Activated T-cell treated with anti-CD3 and anti-CD28 coated beads for 24 hours (primary cell): ENCODE measurements around the gene SPDYE4.
"Not testable (repeated sequence)": the region's sequence is repeated elsewhere in the genome, so short reads cannot be mapped to it uniquely, and the experiment has no call there.

ENCODE experiments used
- DNase-seq: peaks from one replicate; pipeline ENCODE4 v3.0.0-alpha.2; 2020; ENCODE audit warnings: low read depth

The SPDYE4 gene, protein sequence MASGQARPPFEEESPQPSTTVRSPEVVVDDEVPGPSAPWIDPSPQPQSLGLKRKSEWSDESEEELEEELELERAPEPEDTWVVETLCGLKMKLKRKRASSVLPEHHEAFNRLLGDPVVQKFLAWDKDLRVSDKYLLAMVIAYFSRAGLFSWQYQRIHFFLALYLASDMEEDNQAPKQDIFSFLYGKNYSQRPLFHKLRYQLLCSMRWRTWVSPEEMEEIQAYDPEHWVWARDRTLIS

DNA sequence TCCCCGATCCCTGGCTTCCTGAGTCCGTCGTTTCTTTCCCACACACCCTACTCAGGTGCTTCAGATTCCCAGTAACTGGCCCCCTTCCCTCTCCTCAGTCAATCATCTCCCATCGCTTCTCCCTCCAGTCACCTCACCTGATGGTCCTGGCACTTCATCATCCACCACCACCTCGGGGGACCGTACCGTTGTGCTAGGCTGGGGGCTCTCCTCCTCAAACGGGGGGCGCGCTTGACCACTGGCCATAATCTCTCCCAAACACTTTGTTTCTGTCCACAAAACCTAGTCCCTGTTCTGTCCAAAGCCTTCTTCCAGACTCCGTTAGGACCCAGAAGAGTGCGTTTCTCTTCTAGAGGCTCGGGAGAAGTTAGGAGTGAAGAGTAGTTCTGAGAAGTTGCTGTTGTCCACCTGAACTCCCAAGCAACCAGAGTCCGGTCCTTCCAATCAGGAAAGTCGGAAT, at the start of gene SPDYE4:
SPDYE4 (minus strand) TSS at position 410 of the 460 bp plus-strand sequence; CDS start at position 246, 164 bp downstream.
- no peak for DNase-seq

DNA sequence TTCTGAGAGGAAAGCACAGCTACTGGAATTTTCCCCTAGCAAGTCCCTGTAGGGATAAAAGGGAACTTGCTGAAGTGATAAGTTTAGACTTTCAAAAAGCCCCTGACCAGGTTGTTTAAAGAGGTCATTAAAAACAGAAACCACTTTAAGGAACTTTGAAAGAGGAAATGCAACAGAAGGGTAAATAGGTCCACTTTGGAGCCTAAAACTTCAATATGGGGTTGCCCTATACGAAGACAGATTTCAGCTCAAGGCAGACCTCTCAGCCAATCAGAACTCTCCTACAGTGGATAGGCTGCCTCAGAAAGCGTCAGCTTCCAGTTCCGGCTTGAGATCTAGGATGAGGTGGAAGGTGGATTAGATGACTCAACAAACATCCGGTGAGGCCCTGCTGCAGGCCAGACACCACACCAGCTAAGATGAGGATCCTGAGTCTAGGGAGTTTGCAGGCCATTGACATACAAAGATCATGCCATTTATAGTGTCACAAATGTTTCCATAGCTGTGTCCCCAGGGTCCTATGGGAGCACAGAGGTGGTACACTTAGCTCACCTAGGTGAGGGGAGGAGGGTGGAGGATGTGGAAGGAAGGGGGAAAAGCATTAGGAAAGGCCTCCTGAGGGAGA, 48.7 kb upstream of the SPDYE4 start:
- DNase-seq = no peak

DNA sequence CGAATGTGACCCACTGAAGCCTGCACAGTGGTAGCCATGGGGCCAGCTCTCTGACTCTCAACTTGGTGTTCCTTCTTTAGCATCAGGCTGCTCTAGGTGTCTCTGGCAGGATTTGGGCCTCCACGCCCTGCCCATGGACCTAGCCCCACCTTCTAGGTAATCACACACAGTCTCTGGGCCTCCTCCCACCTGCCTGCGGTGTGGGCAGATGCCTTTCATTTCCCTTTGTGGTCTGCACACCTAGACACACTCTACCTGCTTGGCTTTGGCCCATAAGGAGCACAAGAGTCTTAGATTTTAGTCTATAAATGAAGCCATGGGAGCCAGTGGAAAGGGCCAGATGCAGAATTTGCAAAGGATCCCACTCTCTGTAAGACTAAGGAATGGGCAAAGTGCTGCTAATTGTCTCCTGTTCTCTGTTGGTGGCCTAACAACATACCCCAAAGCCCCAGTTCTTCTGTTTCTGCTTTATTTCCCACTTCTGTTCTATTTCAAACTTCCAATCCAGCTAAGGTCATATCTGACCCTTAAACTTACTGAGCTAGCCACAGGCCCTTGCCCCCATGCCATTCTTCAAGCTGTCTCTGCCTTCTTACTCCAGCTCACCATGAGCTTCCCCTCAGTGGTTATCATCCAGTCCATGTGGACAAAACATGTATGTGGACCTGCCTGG, 48.0 kb upstream of the SPDYE4 start:
- DNase-seq = no peak

DNA sequence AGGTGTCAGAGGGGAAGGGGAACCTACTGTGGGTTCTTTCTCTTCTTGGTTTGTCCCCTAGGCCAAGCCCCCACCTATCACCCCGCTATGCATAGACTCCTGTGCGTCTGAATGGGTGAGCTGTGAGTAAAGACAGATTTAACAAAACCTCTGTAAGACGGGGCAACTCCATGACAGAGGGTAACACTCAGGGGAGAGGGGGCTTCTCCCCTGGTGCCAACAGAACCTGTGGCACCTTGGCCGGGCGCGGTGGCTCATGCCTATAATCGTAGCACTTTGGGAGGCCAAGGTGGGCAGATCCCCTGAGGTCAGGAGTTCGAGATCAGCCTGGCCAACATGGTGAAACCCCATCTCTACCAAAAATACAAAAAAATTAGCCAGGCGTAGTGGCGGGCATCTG, 47.0 kb upstream of the SPDYE4 start:
- DNase-seq = not testable (repeated sequence)

DNA sequence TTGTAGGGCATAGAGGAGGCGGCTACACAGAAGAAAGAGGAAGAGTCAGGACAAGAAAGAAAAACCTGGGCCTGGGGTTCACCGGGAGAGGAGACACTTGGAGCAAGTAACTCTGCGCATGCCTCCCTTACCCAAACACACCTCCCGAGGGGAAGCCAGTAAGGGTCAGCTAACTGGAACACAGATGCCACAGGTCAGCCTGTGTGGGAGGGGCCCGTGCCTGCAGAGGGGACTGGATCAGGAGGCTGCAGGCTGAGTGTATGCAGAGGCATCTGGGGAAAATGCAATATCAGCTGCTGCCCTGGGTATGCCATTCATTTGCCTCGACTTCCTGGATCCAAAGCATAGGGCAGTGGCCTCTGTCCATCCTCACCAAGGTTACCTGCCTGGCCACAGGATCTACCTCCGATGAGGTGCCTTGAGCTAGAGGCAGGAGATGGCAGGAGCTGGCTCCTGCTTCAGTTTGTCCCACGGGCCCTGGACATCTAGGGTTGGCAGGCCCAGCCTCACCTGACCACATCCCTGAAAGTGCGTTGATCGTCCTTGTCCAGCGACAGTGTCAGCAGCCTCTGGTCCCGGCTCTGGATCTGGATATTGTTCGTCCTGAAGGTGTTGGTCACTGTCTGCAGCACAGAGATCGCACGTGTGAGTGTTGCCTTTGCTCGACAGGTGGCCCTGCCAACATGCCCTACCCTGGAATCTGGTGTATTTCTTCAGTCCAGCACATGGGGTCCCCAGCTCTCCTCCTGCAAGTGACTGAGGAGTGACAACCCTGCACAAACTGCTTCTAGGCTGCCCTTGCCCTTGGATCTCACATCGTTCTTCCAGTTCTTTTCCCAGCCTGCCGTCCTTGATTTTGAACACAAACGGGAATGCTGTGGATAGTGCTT, 45.4 kb upstream of the SPDYE4 start:
- DNase-seq = no peak

DNA sequence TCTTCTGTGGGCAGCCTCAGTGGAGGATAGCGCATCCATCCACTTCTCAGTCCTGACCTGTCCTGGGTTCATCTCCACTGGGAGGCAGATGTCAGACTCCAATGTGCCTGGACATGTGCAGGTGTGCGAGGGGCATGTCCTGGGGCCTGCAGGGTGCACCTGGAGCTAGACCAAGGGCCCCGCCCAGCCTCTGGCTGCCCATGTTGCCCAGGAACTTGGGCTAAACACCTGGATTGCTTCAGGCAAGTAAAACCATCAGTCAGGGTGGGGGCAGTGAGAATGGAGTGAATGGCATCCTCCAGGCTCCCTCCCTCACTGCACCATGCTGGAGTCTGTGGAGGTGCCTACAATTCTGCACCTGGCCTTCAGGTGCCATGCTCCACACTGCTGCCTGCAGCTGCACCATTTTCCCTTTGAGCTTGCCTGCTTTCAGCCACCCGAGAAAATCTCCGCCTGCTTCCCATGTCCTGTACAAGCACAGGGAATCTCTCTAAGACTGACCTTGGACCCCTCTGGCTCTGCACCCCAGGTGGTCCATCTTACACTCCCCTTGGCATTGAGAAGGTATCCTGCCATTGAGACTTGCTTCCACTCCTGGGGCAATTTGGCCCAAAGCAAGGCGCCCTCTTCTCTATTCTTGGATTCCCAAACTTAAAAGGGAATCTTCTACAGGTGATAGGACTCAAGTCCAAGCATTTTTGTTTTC, 42.9 kb upstream of the SPDYE4 start:
- DNase-seq = no peak

DNA sequence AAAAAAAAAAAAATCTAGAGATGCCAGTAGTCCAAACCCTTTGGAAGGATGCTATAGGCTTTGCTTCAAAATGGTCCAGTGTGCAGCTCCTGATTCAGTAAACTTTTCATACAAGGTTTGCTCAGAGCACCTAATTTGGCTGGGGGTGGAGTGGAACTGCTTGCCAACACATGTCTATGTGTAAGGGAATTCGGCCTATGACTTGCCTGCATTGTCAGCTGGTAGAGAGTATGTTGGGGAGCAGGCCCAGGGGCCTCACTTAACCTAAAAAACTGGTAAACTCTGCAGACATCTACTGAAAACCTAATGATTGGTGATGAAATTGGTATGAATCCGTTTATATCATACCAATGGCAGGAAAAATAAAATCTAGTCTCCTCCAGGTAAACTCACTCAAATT, 42.3 kb upstream of the SPDYE4 start:
- no peak for DNase-seq

DNA sequence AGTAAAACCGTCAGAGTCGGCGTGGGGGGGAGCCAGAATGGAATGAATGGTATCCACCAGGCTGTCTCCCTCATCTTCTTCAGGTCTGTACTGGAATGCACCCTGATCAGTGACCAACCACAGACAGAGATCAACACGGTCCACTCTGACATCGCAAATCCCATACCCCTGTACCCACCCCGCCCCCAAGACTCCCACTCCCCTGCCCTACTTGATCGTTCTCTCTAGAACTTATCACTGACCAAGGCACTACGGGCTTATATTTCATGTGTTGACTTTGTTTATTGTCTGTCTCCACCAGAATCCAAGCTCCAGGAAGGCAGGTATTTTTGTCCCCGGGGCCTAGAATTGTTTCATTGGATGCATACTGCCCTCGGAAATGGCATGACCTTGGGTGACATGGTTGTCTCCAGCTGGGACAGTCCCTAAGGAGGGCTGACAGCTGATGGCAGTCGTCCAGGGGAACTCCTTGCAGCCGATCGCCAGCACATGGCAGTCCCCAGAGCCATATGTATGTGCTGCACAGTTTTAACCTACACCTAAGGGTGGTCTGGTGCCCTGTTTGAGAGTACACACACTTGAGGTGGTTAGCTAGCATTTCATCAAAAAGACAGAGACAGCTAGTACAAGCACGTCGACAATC, 41.3 kb upstream of the SPDYE4 start:
- DNase-seq = no peak

DNA sequence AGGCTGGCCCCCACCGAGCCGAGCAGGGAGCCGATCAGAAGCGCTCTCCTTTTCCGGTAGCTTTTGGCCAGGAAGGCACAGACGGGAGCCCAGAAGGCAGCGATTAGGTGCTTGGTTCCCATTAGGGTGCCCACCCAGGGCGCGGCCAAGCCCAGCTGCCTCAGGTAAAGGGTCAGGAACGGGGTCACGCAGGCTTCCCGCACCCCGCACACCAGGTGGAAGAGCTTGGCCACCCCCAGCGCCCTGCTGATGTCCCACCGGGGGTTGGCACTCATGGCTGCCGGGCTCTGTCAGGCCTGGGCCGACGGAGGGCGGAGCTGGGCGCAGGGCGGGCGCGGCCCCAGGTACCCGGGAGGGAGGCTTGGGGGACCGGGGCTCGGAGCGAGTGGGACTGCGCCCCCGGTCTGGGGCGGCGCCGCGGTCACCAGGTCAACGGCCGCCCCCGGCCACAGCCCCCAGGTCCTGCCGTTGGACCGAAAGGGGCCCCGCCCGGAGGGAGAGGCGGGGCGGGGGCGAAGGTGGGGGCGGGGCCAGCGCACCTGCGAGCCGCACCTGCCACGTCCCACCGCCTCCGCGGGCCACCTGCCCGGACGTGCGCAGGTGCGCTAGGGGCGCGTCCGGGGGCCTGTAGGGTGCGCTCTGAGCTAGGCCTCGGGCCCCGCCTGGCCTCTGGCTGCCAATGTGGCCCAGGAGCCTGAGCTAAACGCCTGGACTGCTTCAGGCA, 40.7 kb upstream of the SPDYE4 start, which contains the start of gene MFSD6L:
MFSD6L (minus strand) TSS at position 520 of the 724 bp plus-strand sequence; CDS start at position 275, 245 bp downstream.
- no peak for DNase-seq

DNA sequence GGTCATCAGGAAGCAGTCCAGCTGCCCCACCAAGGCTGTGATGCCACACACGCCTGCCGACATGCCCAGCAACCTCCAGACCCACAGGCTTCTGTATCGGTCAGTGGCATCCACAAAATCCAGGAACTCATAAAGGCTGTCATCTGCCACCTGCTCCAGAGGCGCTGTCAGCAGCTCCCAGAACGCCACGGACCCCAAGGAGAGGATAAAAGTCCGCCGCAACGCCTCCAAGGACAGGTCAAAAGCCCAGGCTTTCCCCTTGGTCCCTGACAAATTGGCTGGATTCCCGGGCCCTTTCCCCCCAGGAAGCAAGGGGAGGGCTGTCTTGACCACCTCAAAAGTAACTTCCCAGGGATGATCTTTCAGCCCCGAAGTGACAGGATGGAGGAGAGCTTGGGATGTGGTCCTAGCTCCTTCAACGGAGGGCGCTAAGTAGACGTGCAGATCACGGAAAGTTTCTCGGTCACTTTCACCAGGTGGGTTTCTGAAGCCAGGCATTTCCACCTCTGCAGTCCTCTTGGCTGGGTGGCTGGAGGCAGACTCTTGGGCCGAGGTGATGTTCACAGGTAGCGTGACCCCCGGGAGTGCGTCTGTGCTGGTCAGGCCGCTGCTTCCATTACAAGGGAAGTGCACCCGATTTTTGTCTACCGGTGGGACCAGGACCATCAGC, 40.0 kb upstream of the SPDYE4 start:
- DNase-seq = no peak

DNA sequence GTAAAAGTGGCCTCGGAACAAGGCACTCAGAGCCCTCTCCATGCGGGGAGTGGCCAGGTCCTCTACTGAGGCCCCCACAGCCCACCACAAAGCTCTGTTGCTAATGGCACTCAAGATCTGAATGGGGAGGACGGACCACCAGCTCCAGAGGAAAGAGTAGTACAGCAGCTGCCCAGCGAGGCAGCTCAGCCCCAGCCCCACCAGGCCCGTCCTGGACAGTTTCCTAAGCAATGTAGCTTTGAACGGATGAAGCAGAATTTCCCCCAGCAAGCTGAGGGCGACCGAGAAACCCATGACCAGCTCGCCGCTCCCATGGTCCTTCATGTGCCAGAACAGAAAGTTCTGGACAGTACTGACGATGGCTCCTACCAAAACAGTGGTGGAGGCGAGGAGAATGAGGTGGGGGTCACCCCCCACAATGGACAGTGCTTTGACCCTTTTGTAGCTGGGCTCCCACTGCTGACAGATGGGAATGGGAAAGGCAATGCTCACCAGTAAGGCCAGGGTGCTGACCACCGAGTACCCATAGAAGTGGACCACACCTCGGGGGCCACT, 39.4 kb upstream of the SPDYE4 start:
- DNase-seq = no peak

DNA sequence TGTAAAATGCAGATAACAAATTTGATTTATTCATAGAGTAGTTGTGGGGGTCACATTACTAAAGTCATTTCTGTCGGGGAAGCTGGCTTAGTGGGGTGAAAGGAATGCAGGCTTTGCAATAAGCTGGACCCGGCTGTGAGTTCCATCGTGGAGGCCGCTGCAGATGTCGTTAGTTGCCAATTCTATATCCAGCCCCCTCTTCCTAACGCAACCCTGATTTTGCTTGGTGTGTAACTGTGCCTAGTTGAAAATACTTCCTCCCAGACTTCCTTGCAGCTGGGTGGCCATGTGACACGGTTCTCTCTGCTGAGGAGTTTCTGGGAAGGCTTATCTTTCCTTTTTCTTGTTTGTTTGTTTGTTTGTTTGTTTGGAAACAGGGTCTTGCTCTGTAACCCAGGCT, 36.3 kb upstream of the SPDYE4 start:
- DNase-seq = no peak

DNA sequence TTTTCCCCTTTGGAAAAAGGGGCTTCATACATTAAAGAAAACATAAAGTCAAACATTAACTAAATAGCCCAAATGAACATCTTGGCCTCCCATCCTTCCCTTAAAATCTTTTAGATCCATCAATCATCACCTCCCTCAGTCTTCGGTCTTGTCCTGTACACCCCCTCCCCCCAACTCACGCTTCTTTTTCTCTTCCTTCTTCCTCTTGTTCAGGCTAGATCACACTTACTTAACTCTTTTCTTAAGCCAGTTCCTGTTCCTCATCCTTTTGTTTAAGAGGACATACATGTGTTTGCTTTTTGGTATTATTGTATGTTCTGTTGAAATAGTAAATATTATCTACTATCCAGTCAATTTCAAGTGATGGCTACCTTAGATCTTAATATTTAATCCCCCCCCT, 35.3 kb upstream of the SPDYE4 start:
- no peak for DNase-seq

DNA sequence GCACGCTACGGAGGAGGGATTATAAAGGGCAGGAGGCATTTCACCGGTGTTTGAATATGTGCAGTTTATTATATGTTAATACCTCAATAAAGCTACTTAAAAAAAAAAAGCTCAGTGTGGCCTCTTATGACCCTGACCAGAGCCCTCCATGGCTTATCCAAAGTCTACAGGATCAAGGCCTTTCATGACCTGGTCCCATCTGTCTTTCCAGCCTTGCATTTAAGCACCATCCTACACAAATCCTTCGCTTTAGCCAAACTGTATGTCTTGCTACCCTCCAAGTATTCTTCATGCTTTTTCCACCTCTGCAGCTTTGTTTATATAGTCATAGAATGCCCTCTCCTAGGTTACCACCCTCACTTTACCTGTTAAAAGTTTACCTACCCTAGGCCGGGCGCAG, 34.3 kb upstream of the SPDYE4 start:
- DNase-seq = no peak

DNA sequence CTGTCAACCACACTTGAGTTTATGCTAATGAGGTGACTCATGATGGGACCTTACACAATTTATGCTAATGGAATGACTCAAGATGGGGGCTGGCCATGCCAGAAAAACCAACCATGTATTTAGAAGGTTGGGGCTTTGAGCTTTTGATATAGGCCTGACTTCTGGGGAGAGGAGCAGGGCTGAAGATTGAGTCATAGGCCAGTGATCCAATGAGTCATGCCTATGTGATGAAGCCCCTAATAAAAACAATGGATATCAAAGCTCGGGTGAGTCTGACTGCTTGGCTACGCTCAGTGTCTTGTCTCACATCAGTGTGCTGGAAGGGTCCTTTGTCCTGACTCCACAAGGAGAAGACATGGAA, 33.5 kb upstream of the SPDYE4 start:
- no peak for DNase-seq

DNA sequence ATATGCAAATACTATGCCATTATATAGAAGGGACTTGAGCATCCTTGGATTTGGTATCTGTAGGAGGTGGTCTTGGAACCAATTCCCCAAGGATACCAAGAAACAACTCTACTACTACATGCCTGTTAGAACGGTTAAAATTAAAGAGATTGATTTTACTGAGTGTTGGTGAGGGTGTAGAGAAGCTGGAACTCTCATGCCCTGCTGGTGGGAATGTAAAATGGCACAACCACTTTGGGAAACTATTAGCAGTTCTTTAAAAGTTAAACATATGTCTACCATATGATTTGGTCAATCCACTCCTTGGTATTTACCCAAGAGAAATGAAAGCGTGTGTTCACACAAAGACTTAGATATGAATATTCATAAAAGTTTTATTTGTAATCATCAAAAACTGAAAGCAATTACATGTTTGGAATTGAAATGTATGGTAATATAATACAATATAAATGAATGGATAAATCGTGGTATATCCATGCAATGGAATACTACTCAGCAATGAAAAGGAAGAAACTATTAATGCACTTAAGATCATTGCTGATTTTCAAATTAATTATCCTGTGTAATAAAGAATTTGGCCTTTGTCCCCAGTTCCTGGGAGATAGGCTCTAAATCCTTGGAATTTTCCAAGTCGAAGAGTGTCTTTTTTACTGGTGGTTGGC, 33.0 kb upstream of the SPDYE4 start:
- DNase-seq = no peak

DNA sequence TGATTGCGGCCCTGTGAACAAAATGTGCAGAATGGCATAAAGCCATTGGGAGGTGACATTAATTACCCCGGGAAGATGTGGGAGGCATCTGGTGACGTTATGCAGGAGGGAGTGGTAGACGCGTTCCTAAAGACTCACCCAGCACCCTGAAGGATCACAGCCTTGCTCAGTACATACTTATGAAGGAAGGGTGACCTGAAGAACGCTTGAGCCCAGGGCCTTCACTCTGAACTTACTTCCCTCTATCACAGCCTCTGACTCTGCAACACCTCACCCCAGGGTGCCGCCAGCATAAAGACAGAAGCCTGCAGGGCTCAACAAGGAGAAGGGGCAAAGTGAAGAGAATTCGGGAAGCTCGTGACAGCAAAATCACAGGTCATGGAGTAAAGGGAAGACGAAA, 31.4 kb upstream of the SPDYE4 start:
- no peak for DNase-seq

DNA sequence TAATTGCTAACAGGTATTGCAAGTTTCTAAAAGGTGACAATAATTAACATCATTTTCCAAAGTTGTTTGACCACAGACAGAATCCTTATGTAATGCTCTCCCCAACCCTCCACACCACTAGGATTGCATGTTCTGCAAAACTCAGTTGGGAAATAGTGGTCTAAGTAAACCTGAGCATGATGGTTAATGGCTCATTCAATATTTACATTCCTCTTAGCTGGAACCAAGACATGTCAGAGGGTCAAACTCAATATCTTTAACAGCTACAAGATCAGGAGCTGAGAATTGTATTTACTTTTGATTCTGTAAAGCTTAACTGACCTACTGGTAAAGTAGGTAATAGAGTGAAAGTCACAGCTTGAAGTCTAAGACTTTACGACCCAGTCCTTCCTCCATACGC, 30.7 kb upstream of the SPDYE4 start:
- DNase-seq = no peak
